HS-27A (cell line): Measurements from ENCODE around the gene DMPK.
"Not testable (repeated sequence)": the region's sequence is repeated elsewhere in the genome, so short reads cannot be mapped to it uniquely, and the experiment has no call there.

ENCODE experiments used
- DNase-seq: peaks from one replicate; pipeline ENCODE4 v3.0.0-alpha.2; 2012; ENCODE audit warnings: low read depth, missing footprints

Gene DMPK

DNA sequence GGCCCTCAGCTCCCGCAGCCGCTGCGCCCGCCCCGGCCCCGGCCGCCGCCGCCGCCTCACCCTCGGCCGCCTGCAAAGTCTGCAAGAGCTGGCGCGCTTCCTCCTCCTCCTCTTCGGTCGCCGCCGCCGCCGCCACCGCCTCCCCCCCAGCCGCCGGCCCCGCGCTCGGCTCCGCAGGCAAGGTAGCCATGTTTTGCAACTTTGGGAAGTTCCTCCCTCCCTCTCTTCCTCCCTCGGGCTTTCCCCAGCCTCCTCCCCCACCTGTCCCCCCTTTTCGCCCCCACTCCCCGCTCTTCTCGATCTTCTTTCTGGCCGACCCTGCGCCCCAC, 13.7 kb downstream of the DMPK start:
- DNase-seq: no peak

DNA sequence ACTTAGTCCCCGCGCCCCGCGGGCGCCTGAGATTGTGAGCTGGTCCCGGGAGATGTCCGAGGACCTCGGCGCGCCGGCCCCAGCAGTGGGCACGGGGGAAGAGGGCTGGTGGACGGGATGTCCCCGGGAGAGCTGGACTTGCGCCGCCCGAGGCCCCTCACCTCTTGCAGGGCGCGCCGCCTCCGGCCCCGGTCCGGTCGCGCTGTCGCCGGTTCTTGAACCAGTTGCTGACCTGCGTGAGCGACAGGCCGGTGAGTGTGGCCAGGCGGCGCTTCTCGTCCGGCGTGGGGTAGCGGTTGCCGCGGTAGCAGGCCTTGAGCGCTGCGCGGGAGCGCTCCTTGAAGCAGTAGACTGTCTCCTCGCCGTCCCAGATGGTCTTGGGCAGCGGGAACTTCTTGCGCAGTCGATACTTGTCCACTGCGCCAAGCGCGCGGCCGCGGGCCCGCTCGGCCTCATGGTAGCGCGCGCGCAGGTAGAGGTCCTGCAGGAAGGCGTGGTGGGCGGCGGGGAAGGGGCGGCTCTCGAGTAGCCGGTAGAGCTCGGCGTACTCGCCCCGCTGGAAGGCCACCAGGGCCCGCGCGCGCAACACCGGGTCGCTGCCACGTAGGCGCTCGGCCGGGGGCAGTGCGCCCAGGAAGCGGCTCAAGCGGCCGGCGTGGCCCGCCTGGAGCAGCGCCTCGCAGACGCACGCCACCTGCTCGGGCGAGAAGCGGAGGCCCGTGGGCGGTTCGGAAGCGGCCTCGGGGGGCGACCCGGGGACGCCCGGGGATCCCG, 14.2 kb downstream of the DMPK start:
- DNase-seq: peak; percentile 35

- DNase-seq: peak; percentile 66
Observed at GRCh38 chr19:45767410-45767880, 14.8 kb downstream of the DMPK start.

DNA sequence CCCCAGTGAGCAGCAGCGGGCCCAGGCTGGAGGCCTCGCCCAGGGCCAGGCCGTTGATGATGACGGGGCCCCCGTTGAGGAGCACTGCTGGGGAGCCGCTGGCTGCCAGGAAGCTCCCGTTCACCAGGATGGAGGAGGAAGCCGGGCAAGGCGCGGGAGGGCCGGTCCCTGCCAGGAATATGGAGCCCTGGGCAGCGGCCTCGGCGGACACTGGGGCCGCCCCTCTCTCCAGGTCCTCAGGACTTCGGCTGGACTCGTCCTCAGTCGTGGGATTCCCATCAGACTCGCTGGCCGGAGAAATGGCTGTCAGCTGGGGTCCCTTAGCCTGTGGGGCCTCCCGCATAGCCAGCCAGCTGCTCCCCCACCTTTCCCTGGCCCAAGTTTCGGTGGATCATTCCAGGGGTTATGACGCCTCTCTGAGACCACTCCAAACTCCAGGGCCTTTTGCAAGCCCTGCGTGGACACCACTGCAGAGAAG, 15.4 kb downstream of the DMPK start:
- no peak for DNase-seq

DNA sequence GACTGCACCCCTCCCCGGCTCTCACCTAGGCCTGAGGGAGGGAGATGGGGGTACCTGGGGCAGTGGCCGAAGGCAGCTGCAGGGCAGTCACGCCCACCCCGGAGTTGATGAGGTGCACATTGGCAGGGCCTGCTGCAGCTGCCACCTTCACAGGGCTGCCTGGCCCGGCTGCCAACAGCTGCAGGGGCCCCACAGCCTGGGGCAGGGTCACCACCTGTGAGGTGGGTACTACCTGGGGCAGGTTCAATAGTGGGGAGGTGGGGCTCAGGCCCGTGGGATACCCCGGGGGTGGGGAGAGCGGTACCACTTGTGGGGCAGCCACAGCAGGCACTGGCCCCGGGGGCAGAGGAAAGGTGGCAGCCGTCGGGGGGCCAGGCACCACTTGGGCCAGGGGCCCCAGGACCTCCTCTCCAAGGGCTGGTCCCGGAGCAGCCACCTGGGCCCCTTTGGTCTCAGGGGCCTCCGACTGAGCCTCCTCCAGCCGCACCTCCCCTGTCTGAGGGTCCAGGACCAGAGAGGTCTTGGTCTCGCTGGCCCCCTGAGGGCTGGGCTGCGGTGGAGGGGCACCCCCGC, 15.9 kb downstream of the DMPK start:
- no peak for DNase-seq

- no peak for DNase-seq
Observed at GRCh38 chr19:45765702-45766295, 16.5 kb downstream of the DMPK start.

DNA sequence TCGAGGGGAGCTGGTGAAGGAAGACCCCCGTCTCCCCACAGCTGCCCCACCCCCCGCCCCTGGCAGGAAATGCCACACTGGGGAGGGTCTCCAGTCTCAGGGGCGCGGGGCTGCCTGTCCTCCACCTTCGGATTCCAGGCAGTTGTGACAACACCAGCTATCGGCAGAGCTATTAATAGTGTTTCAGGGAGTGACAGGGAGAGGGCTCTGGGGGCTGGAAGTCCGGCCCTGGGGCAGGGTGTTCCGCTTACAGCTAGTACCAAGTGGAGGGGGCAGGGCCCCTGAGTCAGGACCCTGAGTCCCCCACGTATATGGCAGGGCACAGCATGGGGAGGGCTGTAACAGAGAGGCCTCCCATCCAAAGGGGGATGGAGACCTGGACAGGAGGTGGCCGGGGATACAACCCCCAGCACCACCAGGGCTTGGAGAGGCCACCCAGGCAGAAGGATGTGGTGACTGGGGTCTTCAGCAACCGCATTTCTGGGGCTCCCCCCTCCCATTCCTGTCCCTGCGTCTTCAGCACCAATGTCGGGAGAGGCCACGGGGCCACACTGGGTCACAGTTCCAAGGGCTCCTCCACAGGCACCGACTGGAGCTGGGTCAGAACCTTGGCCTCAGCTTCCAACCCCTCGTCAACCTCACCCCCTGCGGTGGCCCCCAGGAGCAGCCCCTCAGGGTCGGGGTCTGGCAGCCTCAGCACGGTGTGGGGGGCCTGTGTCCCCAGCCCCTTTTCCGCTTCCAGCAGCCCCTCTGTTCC, 17.2 kb downstream of the DMPK start:
- DNase-seq: no peak

DNA sequence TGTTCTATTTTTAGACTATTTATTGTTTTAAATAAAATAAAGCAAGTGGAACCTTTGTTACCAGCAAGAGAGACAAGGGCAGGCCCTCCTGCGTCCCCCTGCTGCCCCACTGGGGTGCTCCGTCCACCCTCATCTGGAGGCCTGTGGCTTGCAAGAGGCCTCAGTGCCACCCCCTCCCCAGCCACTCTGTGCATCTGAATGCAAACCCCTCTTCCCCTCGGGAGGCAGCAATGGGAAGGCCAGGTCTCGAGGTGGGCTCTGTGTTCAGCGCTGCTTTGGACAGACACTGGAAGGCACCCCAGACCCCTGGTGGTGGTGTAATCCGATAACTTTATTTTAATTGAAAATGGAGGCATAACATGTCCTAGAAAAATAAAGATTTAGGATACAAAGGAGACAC, 17.8 kb downstream of the DMPK start:
- no peak for DNase-seq

GRCh38 chr19:45763691-45764294, 18.5 kb downstream of the DMPK start:
- DNase-seq: no peak

DNA sequence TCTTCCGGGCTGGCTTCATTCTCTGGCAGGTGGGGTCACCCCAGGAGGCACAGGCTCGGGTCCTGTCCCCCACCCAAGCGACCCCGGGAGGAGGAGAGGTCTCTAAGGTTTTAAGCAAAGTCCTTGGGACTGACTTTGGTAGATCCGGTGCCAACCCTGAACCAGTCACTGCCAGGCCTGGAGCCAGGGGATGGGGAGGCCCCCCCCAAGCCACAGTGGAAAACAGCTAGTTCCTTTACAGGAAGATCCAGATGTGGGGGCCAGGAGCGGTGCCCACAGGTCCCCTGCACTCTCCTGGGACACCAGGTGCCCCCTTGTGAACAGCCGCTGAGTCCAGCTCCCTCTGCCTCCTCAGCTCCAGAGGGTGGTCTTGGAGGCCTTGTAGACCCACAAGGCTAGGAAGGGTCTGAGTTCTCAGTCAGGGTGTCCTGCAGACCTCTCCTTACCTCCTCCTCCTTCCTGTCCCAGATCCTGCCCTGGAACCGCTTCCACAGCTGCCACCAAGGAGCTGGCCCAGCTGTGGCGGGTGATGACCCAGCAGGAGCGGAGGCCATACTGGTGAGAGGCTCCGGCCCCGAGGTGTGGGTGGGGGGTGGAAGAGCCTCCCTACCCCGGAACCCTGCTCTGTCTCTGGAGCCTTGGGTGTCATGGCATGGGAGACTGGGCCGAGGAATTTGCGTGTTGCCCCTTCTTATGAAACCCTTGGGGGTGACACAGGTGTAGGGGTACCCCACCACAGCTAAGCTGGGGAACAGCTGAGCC, 19.2 kb downstream of the DMPK start:
- DNase-seq: no peak

DNA sequence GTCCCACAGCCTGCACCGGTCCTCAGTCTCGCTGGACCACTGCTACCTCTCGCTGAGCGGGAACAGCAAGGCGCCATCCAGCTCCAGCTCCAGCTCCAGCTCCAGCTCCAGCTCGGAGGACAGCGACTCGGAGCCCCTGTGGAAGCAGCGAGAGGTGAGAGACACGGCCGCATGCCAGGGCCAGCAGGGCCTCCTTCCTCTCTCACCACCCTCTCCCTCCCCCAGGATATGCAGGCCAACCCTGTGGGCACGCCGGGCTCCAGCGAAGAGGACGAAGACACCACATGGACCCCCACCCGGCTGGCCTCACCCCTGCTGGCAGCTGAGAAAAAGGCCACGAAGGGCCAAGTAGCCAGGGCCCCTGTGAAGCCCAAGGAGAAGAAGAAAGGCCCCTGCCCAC, 20.6 kb downstream of the DMPK start:
- DNase-seq: no peak

DNA sequence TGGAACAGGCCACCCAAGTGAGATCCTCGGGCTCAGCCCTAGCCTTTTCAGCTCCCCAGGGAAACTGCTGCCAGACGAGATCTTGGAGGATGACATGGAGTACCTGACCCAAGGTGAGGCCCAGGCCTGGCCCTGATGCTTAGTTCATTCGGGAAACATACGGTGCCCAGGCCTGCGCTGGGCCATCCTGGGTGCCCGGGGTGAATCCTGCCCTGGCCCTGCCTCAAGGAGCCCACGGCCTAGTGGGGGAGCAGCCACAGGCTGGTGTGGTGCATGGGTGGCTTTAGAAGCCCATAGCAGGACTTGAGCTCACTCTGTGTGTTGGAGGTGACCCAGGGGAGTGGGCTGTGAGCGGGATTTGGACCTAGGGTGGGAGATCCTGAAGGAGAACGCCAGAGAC, 23.4 kb downstream of the DMPK start:
- DNase-seq: no peak

DNA sequence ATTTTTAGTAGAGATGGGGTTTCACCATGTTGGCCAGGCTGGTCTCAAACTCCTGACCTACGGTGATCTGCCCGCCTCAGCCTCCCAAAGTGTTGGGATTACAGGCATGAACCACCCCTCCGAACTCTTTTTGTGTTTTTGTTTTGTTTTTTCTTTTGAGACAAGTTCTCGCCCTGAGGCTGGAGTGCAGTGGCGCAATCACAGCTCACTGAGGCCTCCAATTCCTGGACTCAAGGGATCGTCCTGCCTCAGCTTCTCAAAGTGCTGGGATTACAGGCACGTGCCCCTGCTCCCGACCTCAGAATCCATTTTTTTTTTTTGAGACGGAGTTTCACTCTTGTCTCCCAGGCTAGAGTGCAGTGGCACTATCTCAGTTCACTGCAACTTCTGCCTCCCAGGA, 24.6 kb downstream of the DMPK start:
- DNase-seq: no peak

- DNase-seq: no peak
Observed at GRCh38 chr19:45754323-45754722, 28.0 kb downstream of the DMPK start.

- DNase-seq: no peak
Observed at GRCh38 chr19:45753548-45753947, 28.7 kb downstream of the DMPK start.

DNA sequence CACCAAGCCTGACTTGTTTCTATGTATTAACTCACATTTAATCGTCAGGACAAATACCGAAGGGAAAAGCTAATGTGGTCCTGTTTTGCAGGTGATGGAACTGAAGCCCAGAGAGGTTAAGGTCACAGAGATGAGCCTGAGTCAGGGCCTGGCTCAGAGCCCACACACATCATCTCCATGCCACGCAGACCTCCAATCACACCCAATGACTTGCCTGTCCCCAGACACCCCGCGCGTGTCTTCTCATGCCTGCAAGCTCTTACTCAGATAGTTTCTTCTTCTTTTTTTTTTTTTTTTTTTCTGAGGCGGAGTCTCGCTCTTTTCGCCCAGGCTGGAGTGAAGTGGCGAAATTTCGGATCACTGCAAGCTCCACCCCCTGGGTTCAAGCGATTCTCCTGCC, 29.7 kb downstream of the DMPK start:
- no peak for DNase-seq

DNA sequence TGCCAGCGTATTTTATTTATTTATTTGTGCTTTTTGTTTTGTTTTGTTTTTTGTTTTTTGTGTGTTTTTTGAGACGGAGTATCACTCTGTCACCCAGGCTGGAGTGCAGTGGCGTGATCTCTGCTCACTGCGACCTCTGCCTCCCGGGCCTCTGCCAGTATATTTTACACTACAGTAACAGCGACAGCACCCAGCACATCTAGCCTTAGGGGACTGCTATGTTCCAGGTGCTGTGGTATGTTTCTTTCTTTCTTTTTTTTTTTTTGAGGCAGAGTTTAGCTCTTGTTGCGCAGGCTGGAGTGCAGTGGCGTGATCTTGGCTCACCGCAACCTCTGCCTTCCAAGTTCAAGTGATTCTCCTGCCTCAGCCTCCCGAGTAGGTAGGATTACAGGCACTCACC, 30.8 kb downstream of the DMPK start:
- DNase-seq: not testable (repeated sequence)

GRCh38 chr19:45747513-45747912, 34.8 kb downstream of the DMPK start:
- DNase-seq: no peak

GRCh38 chr19:45746866-45747265, 35.4 kb downstream of the DMPK start:
- no peak for DNase-seq

DNA sequence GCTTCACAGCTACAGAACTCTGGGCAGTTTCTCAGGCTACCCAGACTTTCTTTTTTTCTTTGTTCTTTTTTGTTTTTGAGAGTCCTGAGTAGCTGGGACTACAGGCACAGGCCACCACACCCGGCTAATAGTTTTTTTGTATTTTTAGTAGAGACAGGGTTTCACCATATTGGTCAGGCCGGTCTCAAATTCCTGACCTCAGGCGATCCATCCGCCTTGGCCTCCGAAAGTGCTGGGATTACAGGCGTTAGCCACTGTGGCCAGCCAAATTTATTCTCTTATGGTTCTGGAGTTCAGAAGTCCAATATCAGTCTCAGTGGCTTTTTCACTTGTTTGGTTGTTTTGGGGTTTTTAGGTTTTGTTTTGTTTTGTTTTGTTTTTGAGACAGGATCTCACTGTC, 36.7 kb downstream of the DMPK start:
- DNase-seq: no peak

- no peak for DNase-seq
Observed at GRCh38 chr19:45742969-45743368, 39.3 kb downstream of the DMPK start.
